Cardiac fibroblast (primary cell): Measurements from ENCODE around the gene ASAP2.

Experiments used
- DNase-seq, 2 donors: peaks; one replicate each; pipeline versions ENCODE4 v3.0.0 to v3.0.0-alpha.2; 2010; ENCODE audit warnings: low read depth in 2 of 2
- H3K4me3 ChIP-seq, 2 donors: replicated peaks in 1 of 2; 1 replicate in 1 of 2; 2 replicates in 1 of 2; pipeline ENCODE4 v1.5.1; 2011; ENCODE audit warnings: low read depth in 2 of 2, low read length in 2 of 2, mild to moderate bottlenecking in 2 of 2, moderate library complexity in 1 of 2
- CTCF ChIP-seq: IDR thresholded peaks from one replicate; pipeline ENCODE4 v1.5.1; 2011; ENCODE audit warnings: low read depth, mild to moderate bottlenecking, low read length, inconsistent platforms

The ASAP2 gene

GRCh38 chr2:9299161-9300100 lies 92.8 kb downstream of the ASAP2 start:
- no peak for TF ChIP-seq CTCF
- DNase-seq, result peak in 1 of 2 donors; percentile 45
- H3K4me3 ChIP-seq, result no peak overlapping the region

- no peak for DNase-seq
- TF ChIP-seq CTCF, result no peak
- no peak overlapping the region for H3K4me3 ChIP-seq
These were observed 93.6 kb downstream of the ASAP2 start for GRCh38 chr2:9300214-9300613.

- H3K4me3 ChIP-seq, result no peak overlapping the region
- no peak for TF ChIP-seq CTCF
- DNase-seq, result peak in 1 of 2 donors; percentile 10
These were observed 94.3 kb downstream of the ASAP2 start for GRCh38 chr2:9300829-9301453.

- no peak for TF ChIP-seq CTCF
- H3K4me3 ChIP-seq, result no peak overlapping the region
- DNase-seq, result no peak
These were observed 96.1 kb downstream of the ASAP2 start for GRCh38 chr2:9302755-9303154.

GRCh38 chr2:9303528-9304225 lies 97.1 kb downstream of the ASAP2 start:
- no peak for TF ChIP-seq CTCF
- DNase-seq, result no peak

GRCh38 chr2:9306911-9307310 lies 100.3 kb downstream of the ASAP2 start:
- H3K4me3 ChIP-seq, result no peak overlapping the region
- TF ChIP-seq CTCF, result no peak
- no peak for DNase-seq

More at GRCh38 chr2:9303528-9304225, 97.1 kb downstream of the ASAP2 start:
- no peak overlapping the region for H3K4me3 ChIP-seq
